ENCODE measurements around the gene SOX18. TPM values are rescaled to one million over a fixed set of nuclear protein-coding genes. Genes with fewer than 3 reads are reported as not detected.

The SOX18 gene
- total and polyA plus RNA-seq, 2 of the 8 experiments (the other 6 are each of a cell fraction or from before 2014, with no cell fraction given): 0.09 TPM; not detected in 1

GRCh38 chr20:64077094-64077493, 27.7 kb upstream of the SOX18 start (continued):
- TF ChIP-seq SP2 (IDR thresholded peaks at IDR 0.05; ENCODE audit: low read length): no peak

All from H1 (cell line).